ENCODE results near the gene ZFR. TPM values are rescaled to one million over a fixed set of nuclear protein-coding genes. Genes with fewer than 3 reads are reported as not detected.
A peak's percentile ranks its signal among the peaks of the same experiment; 100 is the strongest.
"Not testable (repeated sequence)": the region's sequence is repeated elsewhere in the genome, so short reads cannot be mapped to it uniquely, and the experiment has no call there.

ZFR gene
- total and polyA plus RNA-seq, 5 experiments from 2014 or later = 66.9 to 79.4 (median 69.8) TPM

DNA sequence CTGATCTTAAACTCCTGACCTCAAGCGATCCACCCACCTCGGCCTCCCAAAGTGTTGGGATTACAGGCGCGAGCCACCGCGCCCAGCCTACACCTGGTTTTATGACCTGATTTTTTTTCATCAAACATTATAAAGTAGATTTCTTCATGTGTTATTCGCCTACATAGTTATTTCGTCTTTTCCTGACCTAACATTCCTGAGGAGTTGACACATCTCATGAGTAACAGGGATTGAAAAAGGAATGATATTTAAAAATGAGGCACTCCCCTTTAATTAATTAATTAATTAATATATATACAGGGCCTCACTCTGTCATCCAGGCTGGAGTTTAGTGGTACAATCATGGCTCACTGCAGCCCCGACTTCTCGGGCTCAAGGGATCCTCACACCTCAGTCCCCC is 111.6 kb downstream of the ZFR start:
- Mint-ChIP-seq H3K27me3 (peaks cover 0 to 1% (median 0%) of the 10 kb centered on the region in 5 donors), H3K27ac (no peak overlapping the region), H3K4me1 (no peaks in the 10 kb centered on the region), H3K36me3 (peaks cover 0 to under 1% (median 0%) of the 10 kb centered on the region in 3 donors), H3K4me3 (no peak overlapping the region), H3K9me3 (peaks cover 0 to 2% (median under 1%) of the 10 kb centered on the region in 9 donors)
- DNase-seq (no peak), ATAC-seq (no peak)
- POLR2A ChIA-PET = no interaction called here

DNA sequence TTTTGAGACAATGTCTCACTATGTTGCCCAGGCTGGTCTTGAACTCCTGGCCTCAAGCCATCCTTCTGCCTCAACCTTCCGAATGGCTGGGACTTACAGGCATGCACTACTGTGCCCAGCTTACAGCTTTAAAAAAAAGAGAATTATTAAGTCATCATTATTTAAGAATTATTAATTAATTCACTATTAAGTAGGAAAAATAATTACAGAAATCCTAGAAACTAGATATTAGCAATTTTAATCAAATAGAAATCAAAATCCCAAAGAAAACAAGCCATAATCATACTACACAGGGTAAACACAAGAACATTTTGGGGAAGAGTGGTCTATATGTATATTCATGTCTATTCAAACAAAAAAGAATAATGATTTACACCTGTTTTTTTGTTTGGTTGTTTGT is 112.2 kb downstream of the ZFR start:
- Mint-ChIP-seq H3K4me1 (no peaks in the 10 kb centered on the region), H3K36me3 (no peaks in the 10 kb centered on the region), H3K27me3 (peaks cover 0 to 1% (median 0%) of the 10 kb centered on the region in 5 donors), H3K9me3 (peaks cover 0 to 2% (median 0%) of the 10 kb centered on the region in 9 donors), H3K4me3 (no peak overlapping the region), H3K27ac (no peak overlapping the region)
- POLR2A ChIA-PET = no interaction called here
- no peak for DNase-seq
- ATAC-seq = no peak

DNA sequence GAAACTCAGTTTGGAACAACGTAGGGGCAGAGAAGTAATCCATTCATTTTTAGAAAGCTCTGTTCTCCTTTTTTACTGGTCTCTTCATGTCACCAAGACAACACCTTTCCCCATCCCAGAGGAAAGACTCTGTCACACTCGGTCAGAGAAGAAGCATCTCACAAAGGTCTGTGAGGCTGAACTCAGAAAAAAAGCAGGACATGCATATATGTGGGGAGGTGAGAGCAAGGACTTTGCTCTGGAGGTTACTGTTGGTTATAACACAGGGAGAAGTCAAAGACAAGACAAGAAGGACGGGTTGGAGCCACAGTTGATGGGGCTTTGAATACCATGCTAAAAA is 112.6 kb downstream of the ZFR start:
- Mint-ChIP-seq H3K36me3 (no peaks in the 10 kb centered on the region), H3K27me3 (peaks cover 0 to 1% (median 0%) of the 10 kb centered on the region in 5 donors), H3K4me1 (no peaks in the 10 kb centered on the region), H3K27ac (peak overlapping the region in 1 of 10 donors; percentile 15), H3K9me3 (peaks cover 0 to 2% (median 0%) of the 10 kb centered on the region in 9 donors), H3K4me3 (no peak overlapping the region)
- DNase-seq = no peak
- POLR2A ChIA-PET = no interaction called here
- no peak for ATAC-seq

DNA sequence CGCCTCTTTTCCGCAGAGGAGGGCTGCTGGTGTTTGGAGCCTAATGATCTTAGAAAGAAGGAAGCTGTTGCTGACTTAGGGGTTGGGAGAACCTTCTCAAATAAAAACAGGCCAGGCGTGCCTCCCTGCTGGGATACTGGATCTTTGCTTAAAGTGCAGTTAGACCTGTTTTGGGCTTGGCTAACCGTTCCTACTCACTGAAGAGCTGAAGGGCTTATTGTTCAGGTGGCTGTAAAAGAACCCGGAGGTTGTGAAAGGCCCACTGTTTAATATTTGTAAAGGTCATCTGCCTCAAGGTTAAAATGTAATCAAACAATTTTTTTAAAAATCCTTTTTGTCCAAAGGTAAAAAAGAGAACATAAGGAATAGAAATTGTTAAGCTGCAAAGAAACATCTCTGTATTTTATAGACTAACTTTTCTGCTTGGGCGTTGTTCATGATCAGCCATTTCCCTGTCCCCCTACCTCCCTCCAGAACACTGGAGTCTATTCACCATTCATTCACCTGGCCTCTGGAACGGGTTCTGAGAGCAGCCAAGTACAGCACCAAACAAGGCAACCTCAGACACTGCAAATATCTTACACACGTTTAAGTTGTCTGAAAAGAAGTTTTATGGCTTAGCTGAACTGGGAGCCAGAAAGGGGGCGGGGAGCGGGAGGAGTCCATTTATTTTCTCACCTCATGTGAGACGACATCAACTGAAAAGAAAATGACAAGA is 113.2 kb downstream of the ZFR start:
- H3K36me3 Mint-ChIP-seq = no peaks in the 10 kb centered on the region
- no peak for ATAC-seq
- peaks cover 0 to 1% (median 0%) of the 10 kb centered on the region in 5 donors for H3K27me3 Mint-ChIP-seq
- H3K4me1 Mint-ChIP-seq = no peaks in the 10 kb centered on the region
- H3K27ac Mint-ChIP-seq = peak overlapping the region in 1 of 10 donors; percentile 15
- H3K4me3 Mint-ChIP-seq = no peak overlapping the region
- DNase-seq = no peak
- POLR2A ChIA-PET = no interaction called here
- H3K9me3 Mint-ChIP-seq = peaks cover 0 to 2% (median 0%) of the 10 kb centered on the region in 9 donors

DNA sequence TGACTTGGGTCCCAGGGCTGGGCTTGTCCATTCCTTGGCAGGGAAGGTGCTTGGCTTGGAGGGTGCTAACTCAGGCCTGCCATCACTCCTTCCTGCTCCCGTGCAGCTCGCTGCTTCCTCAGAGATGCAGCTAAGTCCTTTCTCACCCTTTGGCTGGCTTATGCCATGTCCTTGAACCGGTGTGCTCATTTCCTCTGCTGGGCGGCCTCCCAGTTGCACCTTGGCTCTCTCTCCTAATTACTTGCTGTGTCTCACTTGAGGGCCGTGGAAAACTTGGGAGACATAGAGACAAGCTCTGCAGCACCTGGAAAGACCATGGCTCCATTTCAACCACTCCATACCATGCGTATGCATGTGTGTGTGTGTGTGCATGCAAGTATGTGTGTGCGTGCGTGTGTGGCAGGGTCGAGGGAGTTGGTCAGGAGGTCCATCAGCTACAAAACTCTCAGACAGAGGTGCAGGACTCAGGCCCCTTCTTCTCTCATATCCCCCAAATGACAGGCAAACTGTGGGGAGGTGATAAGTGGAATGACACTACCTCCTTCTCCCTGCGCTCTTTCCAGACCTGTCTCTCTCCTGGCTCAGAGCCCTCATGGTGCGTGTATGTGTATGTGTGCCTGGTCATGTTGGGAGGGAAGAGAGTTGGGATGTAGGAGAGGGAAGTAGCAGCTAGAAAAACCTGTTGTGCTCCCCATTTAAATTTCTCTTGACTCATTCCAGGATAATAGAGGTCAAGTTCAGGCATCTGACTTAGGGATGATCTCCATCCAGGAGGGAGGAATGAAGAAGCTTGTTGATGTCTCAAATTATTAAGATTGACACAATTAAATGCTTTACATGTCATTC is 114.2 kb downstream of the ZFR start:
- no peaks in the 10 kb centered on the region for H3K36me3 Mint-ChIP-seq
- H3K4me3 Mint-ChIP-seq = no peak overlapping the region
- no peaks in the 10 kb centered on the region for H3K4me1 Mint-ChIP-seq
- peaks cover 0 to 1% (median 0%) of the 10 kb centered on the region in 5 donors for H3K27me3 Mint-ChIP-seq
- peaks cover 0 to 2% (median 0%) of the 10 kb centered on the region in 9 donors for H3K9me3 Mint-ChIP-seq
- POLR2A ChIA-PET = interaction anchor here (1.1 kb wide), 1 partner anchor 98 kb away, joined by 5 read pairs; no protein-coding TSS in a partner anchor
- no peak for DNase-seq
- no peak for ATAC-seq
- no peak overlapping the region for H3K27ac Mint-ChIP-seq

DNA sequence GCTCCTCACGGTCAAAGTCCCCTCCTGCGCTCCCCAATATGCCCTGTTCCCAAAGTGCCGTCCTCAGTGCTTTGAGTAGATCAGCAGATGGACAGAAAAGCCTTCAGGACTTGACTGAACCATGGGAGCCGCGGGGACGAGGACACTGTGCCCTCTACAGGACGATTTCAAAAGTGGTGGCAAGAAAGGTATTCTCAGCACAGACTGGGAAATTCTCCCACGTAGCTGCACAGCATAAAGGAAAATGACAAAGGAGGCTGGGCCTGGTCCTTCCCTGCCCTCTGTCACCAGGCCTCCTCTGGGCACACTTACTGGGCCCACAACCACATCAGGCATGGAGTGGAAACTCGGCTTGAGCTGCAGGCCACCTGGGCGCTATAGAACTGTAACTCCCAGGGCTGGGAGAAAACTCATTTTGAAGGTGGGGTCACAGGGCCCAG is 115.1 kb downstream of the ZFR start:
- no peaks in the 10 kb centered on the region for H3K36me3 Mint-ChIP-seq
- ATAC-seq (peak; percentile 74 to 85), DNase-seq (peak; percentile 18 to 67 (median 42))
- no peaks in the 10 kb centered on the region for H3K4me1 Mint-ChIP-seq
- peaks cover 0 to 1% (median 0%) of the 10 kb centered on the region in 5 donors for H3K27me3 Mint-ChIP-seq
- POLR2A ChIA-PET = interaction anchor here (1.1 kb wide), 1 partner anchor 97 kb away, joined by 5 read pairs; no protein-coding TSS in a partner anchor
- no peak overlapping the region for H3K4me3 Mint-ChIP-seq
- no peaks in the 10 kb centered on the region for H3K9me3 Mint-ChIP-seq
- H3K27ac Mint-ChIP-seq = peak overlapping the region in 1 of 10 donors; percentile 34

DNA sequence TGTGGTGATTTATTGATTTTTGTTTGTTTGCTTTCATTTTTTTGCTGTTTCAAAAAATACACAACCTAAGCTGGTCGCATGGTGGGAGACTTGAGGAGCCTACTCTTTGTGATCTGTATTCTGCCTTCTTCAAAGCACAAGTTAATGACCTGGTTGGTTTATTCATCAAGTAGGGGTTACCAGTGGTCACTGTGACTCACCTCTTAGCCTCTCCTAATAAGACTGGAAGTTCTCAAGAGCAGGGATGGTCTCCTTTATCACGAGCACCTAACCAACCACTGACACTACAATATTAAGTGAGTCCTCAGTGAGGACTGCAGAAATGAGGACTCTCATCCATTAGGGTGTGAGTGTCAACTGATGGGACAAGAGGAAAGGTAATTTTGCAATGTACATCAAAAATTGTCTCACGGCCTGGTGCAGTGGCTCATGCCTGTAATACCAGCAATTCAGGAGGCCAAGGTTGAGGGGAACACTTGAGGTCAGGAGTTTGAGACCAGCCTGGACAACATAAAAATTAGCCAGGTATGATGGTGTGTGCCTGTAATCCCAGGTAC is 118.2 kb downstream of the ZFR start:
- POLR2A ChIA-PET = no interaction called here
- Mint-ChIP-seq H3K36me3 (peaks cover 3 to 6% (median 5%) of the 10 kb centered on the region in 3 donors), H3K27ac (no peak overlapping the region), H3K9me3 (peaks cover 0 to 9% (median 6%) of the 10 kb centered on the region in 9 donors), H3K27me3 (peaks cover 0 to 3% (median 0%) of the 10 kb centered on the region in 5 donors), H3K4me3 (no peak overlapping the region), H3K4me1 (no peaks in the 10 kb centered on the region)
- DNase-seq = no peak
- no peak for ATAC-seq

DNA sequence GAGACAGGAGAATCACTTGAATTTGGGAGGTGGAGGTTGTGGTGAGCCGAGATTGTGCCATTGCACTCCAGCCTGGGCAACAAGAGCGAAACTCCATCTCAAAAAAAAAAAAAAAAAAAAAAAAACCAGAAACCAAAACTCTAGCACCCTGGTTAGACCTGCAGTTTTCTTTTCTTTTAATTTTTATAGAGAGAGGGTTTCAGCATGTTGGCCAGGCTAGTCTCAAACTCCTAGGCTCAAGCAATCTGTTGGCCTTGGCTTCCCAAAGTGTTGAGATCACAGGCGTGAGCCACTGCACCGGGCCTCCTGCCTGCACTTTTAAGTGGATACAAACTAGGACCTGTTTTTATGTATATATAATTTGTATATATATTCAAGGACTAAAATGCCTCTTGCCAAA is 118.9 kb downstream of the ZFR start:
- H3K27ac Mint-ChIP-seq = no peak overlapping the region
- H3K4me1 Mint-ChIP-seq = no peaks in the 10 kb centered on the region
- peaks cover 3 to 6% (median 5%) of the 10 kb centered on the region in 3 donors for H3K36me3 Mint-ChIP-seq
- H3K4me3 Mint-ChIP-seq = no peak overlapping the region
- peaks cover 0 to 3% (median 0%) of the 10 kb centered on the region in 5 donors for H3K27me3 Mint-ChIP-seq
- peaks cover 0 to 9% (median 6%) of the 10 kb centered on the region in 9 donors for H3K9me3 Mint-ChIP-seq
- DNase-seq = no peak
- ATAC-seq = no peak
- POLR2A ChIA-PET = no interaction called here

DNA sequence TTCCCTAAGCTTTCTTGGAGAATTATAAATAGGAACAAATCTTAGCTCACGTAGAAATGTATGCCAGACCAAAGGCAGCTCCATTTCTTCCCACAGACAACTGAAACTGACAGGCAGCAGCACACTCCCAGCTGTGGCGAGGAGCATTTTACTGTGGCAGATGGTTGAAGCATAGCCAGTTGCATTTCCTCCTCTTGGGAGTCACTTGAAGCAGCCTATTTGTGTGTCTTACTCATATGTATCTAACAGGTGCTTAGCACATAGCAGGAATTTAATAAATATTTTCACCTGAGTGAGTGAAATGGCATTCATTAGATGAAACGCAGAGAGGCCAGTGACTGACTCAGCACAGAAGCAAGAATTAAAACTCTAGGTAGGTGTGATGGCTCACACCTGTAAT is 119.5 kb downstream of the ZFR start:
- Mint-ChIP-seq H3K27ac (no peak overlapping the region), H3K4me1 (no peaks in the 10 kb centered on the region), H3K36me3 (peaks cover 3 to 6% (median 5%) of the 10 kb centered on the region in 3 donors)

DNA sequence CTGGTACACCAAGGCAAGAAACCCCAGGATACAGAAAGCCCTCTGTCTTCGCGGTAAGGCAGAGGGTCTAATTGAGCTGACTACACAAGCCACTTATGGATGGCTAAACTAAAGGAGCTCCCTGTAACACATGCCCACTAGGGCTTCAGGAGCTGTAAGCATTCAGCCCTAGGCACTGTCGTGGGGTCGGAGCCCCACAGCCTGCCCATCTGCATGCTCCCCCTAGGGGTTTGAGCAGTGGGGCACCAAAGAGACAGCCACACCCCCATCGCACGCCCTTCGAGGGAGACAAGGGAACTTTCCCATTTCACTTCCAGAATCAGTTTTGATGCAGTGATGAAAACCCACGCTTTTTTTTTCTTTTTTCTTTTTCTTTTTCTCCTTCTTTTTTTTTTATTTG is 120.8 kb downstream of the ZFR start:
- ATAC-seq (no peak), DNase-seq (no peak)
- peaks cover 3 to 6% (median 5%) of the 10 kb centered on the region in 3 donors for H3K36me3 Mint-ChIP-seq
- H3K27me3 Mint-ChIP-seq = peaks cover 0 to 3% (median 0%) of the 10 kb centered on the region in 5 donors
- peaks cover 0 to 9% (median 6%) of the 10 kb centered on the region in 9 donors for H3K9me3 Mint-ChIP-seq
- H3K4me3 Mint-ChIP-seq = no peak overlapping the region
- H3K4me1 Mint-ChIP-seq = no peaks in the 10 kb centered on the region
- POLR2A ChIA-PET = no interaction called here
- no peak overlapping the region for H3K27ac Mint-ChIP-seq

More for the DNA sequence above, 119.5 kb downstream of the ZFR start:
- Mint-ChIP-seq H3K27me3 (peaks cover 0 to 3% (median 0%) of the 10 kb centered on the region in 5 donors), H3K9me3 (peaks cover 0 to 9% (median 6%) of the 10 kb centered on the region in 9 donors), H3K4me3 (no peak overlapping the region)
- POLR2A ChIA-PET = no interaction called here
- ATAC-seq (no peak), DNase-seq (no peak)

DNA sequence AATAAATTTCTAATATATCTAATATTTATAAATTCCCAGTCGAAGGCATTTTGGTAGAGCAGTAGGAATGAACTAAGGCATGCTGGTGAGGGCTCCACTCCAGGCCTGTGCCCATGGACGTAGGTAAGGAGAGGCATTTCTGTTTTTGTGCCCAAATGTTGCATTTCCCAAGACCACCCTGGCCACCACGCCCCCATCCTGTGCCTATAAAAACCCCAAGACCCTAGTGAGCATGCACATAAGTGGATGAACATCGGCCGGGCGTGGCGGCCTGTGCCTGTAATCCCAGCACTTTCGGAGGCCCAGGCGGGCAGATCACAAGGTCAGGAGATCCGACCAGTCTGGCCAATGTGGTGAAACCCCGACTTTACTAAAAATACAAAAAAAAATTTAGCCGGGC is 121.7 kb downstream of the ZFR start:
- DNase-seq (no peak), ATAC-seq (no peak)
- Mint-ChIP-seq H3K4me3 (no peak overlapping the region), H3K36me3 (peaks cover 3 to 6% (median 5%) of the 10 kb centered on the region in 3 donors), H3K9me3 (peaks cover 0 to 9% (median 6%) of the 10 kb centered on the region in 9 donors), H3K4me1 (no peaks in the 10 kb centered on the region), H3K27ac (no peak overlapping the region), H3K27me3 (peaks cover 0 to 3% (median 0%) of the 10 kb centered on the region in 5 donors)
- POLR2A ChIA-PET = no interaction called here

DNA sequence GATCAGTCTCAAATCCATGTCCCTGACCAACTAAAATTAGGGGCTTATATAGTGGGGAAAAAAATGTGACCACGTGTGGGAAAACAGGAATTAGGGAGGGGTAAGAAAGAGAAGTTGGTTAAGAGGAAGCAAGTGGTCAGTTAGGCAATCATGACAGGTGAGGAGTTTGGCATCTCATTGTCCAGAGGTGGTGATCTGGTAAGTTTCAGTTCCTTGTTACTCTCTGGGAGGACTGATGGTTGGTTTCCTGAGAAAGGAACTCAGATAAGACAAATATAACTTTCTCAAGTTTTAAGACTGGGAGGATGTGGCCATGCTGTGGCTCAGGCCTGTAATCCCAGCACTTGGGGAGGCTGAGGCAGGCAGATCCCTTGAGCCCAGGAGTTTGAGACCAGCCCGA is 122.8 kb downstream of the ZFR start:
- POLR2A ChIA-PET, ATAC-seq, DNase-seq, H3K27me3 Mint-ChIP-seq, H3K4me3 Mint-ChIP-seq, H3K9me3 Mint-ChIP-seq, H3K36me3 Mint-ChIP-seq, H3K4me1 Mint-ChIP-seq: not testable (repeated sequence)
- H3K27ac Mint-ChIP-seq = peak overlapping the region in 1 of 10 donors; percentile 74

DNA sequence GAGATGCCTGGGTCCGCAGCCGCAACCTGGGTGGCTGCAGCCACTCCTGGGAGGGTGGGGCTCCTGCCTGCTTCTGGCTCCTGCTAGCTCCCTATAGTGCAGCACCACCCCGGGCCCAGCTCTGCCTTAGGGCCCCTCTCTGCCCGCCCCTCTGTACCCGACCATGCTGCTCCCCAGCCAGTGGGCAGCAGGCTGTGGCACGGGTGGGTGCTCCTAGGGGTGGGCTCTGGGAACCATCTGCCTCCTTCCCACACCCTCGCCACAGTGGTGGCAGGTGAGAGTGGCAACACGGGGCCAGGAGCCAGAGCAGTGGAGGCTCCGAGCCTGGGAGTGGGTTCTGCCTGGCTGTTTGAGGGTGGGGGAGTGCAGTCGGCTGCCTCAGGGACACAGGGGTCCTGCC is 124.0 kb downstream of the ZFR start:
- H3K36me3 Mint-ChIP-seq = peaks cover 3 to 6% (median 5%) of the 10 kb centered on the region in 3 donors
- peaks cover 0 to 9% (median 6%) of the 10 kb centered on the region in 9 donors for H3K9me3 Mint-ChIP-seq
- no peak overlapping the region for H3K4me3 Mint-ChIP-seq
- H3K27me3 Mint-ChIP-seq = peaks cover 0 to 3% (median 0%) of the 10 kb centered on the region in 5 donors
- POLR2A ChIA-PET = no interaction called here
- no peak for DNase-seq
- no peaks in the 10 kb centered on the region for H3K4me1 Mint-ChIP-seq
- no peak for ATAC-seq
- H3K27ac Mint-ChIP-seq = no peak overlapping the region
